Dermis blood vessel endothelial cell (primary cell): Measurements from ENCODE around the gene CSTPP1. TPM values are rescaled to one million over a fixed set of nuclear protein-coding genes. Genes with fewer than 3 reads are reported as not detected.
"Not testable (repeated sequence)": the region's sequence is repeated elsewhere in the genome, so short reads cannot be mapped to it uniquely, and the experiment has no call there.

Source experiments
- DNase-seq: peaks from one replicate; pipeline ENCODE4 v3.0.0; 2010
- total RNA-seq: library from RNA; depleted of rRNA; stranded (reverse); fragments of >200 nt; gene quantifications from 2 replicates; pipeline ENCODE4 v1.2.3, GENCODE V29; 2014

The CSTPP1 gene
- total RNA-seq, 1 donor from 2014 or later, result 8.5 TPM

GRCh38 chr11:47051217-47051616, 114.7 kb downstream of the CSTPP1 start:
- peak; percentile 21 for DNase-seq

GRCh38 chr11:47052165-47052564, 115.6 kb downstream of the CSTPP1 start:
- DNase-seq, result no peak

GRCh38 chr11:47052576-47052975, 116.0 kb downstream of the CSTPP1 start:
- DNase-seq, result no peak

GRCh38 chr11:47055534-47055933, 119.0 kb downstream of the CSTPP1 start:
- no peak for DNase-seq

- DNase-seq, result peak; percentile 49
Measured at GRCh38 chr11:47056261-47056915, 119.8 kb downstream of the CSTPP1 start.

GRCh38 chr11:47057365-47057764, 120.8 kb downstream of the CSTPP1 start:
- no peak for DNase-seq

GRCh38 chr11:47060807-47061206, 124.2 kb downstream of the CSTPP1 start:
- peak; percentile 7 for DNase-seq

- no peak for DNase-seq
Measured at GRCh38 chr11:47061429-47062178, 125.0 kb downstream of the CSTPP1 start.

- no peak for DNase-seq
Measured at GRCh38 chr11:47062736-47063135, 126.2 kb downstream of the CSTPP1 start.

GRCh38 chr11:47067401-47067800, 130.8 kb downstream of the CSTPP1 start:
- no peak for DNase-seq

GRCh38 chr11:47070769-47071168, 134.2 kb downstream of the CSTPP1 start:
- no peak for DNase-seq

GRCh38 chr11:47071341-47071740, 134.8 kb downstream of the CSTPP1 start:
- DNase-seq, result no peak

- DNase-seq, result no peak
Measured at GRCh38 chr11:47071791-47072261, 135.3 kb downstream of the CSTPP1 start.

GRCh38 chr11:47078751-47079521, 142.4 kb downstream of the CSTPP1 start:
- DNase-seq, result no peak

GRCh38 chr11:47080775-47081174, 144.2 kb downstream of the CSTPP1 start:
- not testable (repeated sequence) for DNase-seq

- no peak for DNase-seq
Measured at GRCh38 chr11:47083913-47084312, 147.4 kb downstream of the CSTPP1 start.

- DNase-seq, result no peak
Measured at GRCh38 chr11:47087801-47088200, 151.2 kb downstream of the CSTPP1 start.

GRCh38 chr11:47093541-47093940, 157.0 kb downstream of the CSTPP1 start:
- no peak for DNase-seq

- DNase-seq, result not testable (repeated sequence)
Measured at GRCh38 chr11:47096871-47097270, 160.3 kb downstream of the CSTPP1 start.

- DNase-seq, result not testable (repeated sequence)
Measured at GRCh38 chr11:47098223-47098622, 161.7 kb downstream of the CSTPP1 start.

GRCh38 chr11:47099214-47099917, 162.8 kb downstream of the CSTPP1 start:
- DNase-seq, result peak; percentile 48

GRCh38 chr11:47099918-47100315, 163.4 kb downstream of the CSTPP1 start:
- no peak for DNase-seq

GRCh38 chr11:47101406-47101805, 164.8 kb downstream of the CSTPP1 start:
- no peak for DNase-seq
